Fibroblast of the aortic adventitia (primary cell): ENCODE results near the gene BCL11A. TPM values are rescaled to one million over a fixed set of nuclear protein-coding genes. Genes with fewer than 3 reads are reported as not detected.

ENCODE experiments used
- DNase-seq: peaks from one replicate; pipeline ENCODE4 v3.0.0-alpha.2; 2010; ENCODE audit warnings: low read depth
- H3K4me3 ChIP-seq: 2 replicates; pipeline ENCODE4 v1.5.1; 2011; ENCODE audit warnings: low read depth, mild to moderate bottlenecking, control low read depth, low read length, moderate library complexity
- CTCF ChIP-seq: IDR thresholded peaks from 2 replicates; pipeline ENCODE4 v1.5.1; 2011; ENCODE audit warnings: mild to moderate bottlenecking, low read length, control low read depth, inconsistent platforms; ENCODE audit not compliant: insufficient read depth
- total RNA-seq: library from RNA; depleted of rRNA; stranded (reverse); fragments of >200 nt; gene quantifications from 2 replicates; pipeline ENCODE4 v1.2.3, GENCODE V29; 2012; ENCODE audit warnings: low replicate concordance

BCL11A gene
- total RNA-seq, 1 donor = 0.09 TPM

- no peak for DNase-seq
- TF ChIP-seq CTCF = no peak
- H3K4me3 ChIP-seq = no peak overlapping the region
These were observed 97.2 kb downstream of the BCL11A start for GRCh38 chr2:60456115-60456770.

GRCh38 chr2:60453872-60454271, 99.6 kb downstream of the BCL11A start:
- H3K4me3 ChIP-seq = no peak overlapping the region
- TF ChIP-seq CTCF = no peak
- DNase-seq = no peak

GRCh38 chr2:60453301-60453700, 100.2 kb downstream of the BCL11A start:
- H3K4me3 ChIP-seq = no peak overlapping the region
- TF ChIP-seq CTCF = no peak
- no peak for DNase-seq

GRCh38 chr2:60450488-60450887, 103.0 kb downstream of the BCL11A start:
- H3K4me3 ChIP-seq = no peak overlapping the region
- no peak for TF ChIP-seq CTCF
- no peak for DNase-seq

- H3K4me3 ChIP-seq = no peak overlapping the region
- no peak for TF ChIP-seq CTCF
- no peak for DNase-seq
These were observed 105.5 kb downstream of the BCL11A start for GRCh38 chr2:60447943-60448342.

- DNase-seq = no peak
- no peak overlapping the region for H3K4me3 ChIP-seq
- TF ChIP-seq CTCF = no peak
These were observed 106.8 kb downstream of the BCL11A start for GRCh38 chr2:60446413-60447267.
